GM18508 (cell line): ENCODE data around the gene DLG4.

ENCODE experiments used
- ATAC-seq: cut with Tn5 transposase; IDR thresholded peaks from one replicate; pipeline ENCODE4 v1.9.1; 2021; ENCODE audit warnings: moderate number of reproducible peaks; ENCODE audit not compliant: insufficient read depth, unreplicated experiment

The DLG4 gene

GRCh38 chr17:7233701-7234082 lies 14.1 kb upstream of the DLG4 start:
- ATAC-seq, result no peak

- no peak for ATAC-seq
Observed at GRCh38 chr17:7232114-7232513, 12.5 kb upstream of the DLG4 start.

GRCh38 chr17:7229504-7229903 lies 9.9 kb upstream of the DLG4 start:
- no peak for ATAC-seq

GRCh38 chr17:7228920-7229319 lies 9.3 kb upstream of the DLG4 start:
- ATAC-seq, result no peak

- no peak for ATAC-seq
Observed at GRCh38 chr17:7226721-7227710, 7.4 kb upstream of the DLG4 start.

GRCh38 chr17:7225711-7226331 lies 6.2 kb upstream of the DLG4 start:
- ATAC-seq, result no peak

GRCh38 chr17:7224661-7225111 lies 5.0 kb upstream of the DLG4 start:
- ATAC-seq, result no peak

- ATAC-seq, result no peak
Observed at GRCh38 chr17:7224110-7224509, 4.5 kb upstream of the DLG4 start.

GRCh38 chr17:7223375-7223774 lies 3.7 kb upstream of the DLG4 start:
- no peak for ATAC-seq

GRCh38 chr17:7222972-7223292 lies 3.3 kb upstream of the DLG4 start:
- ATAC-seq, result no peak

- ATAC-seq, result no peak
Observed at GRCh38 chr17:7222093-7222971, 2.7 kb upstream of the DLG4 start.

- no peak for ATAC-seq
Observed at GRCh38 chr17:7221278-7222092, 1.8 kb upstream of the DLG4 start.

GRCh38 chr17:7220593-7221277 lies 1.1 kb upstream of the DLG4 start:
- ATAC-seq, result no peak

- no peak for ATAC-seq
Observed at GRCh38 chr17:7219229-7219811, 316 bp downstream of the DLG4 start.

- ATAC-seq, result no peak
Observed at GRCh38 chr17:7218758-7219157, 878 bp downstream of the DLG4 start.

- ATAC-seq, result no peak
Observed at GRCh38 chr17:7218166-7218565, 1.5 kb downstream of the DLG4 start.

GRCh38 chr17:7217113-7217987 lies 2.3 kb downstream of the DLG4 start:
- ATAC-seq, result no peak
